Measurements from ENCODE around the gene NCF4.
A peak's percentile ranks its signal among the peaks of the same experiment; 100 is the strongest.

Gene NCF4

DNA sequence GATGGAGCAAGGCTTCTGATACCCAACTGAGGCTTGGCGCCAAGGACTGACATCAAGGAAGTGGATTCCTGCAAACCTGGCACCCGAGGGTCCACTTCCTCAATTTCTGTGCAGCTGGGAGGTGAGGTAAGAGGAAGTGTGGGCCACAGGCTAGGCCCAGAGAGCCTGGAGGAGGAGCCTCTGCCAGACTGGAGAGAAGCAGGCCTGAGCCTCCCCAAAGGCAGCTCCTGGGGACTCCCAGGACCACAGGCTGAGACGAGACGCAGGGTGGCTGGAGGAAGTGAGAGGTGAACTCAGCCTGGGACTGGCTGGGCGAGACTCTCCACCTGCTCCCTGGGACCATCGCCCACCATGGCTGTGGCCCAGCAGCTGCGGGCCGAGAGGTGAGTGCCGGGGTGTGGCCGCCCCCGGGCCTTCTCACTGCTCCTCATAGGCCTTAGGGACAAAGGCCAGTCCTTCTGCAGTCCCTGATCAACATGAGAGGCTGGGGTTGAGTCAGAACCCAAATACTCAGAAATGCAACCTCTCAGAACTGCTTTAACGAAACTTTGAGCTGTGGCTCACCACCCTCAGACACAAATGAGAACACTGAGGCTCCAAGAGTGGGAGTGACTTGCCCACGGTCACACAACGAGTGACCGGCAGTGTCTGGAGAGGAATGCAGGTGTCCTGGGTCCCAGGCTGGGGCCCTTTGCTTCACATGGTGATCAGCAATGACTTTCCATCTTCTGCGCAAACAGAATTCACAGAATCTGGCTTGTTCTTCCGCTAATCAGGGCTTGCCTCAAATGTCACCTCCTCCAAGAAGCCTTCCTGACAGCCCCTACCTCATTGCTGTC is at the start of gene NCF4:
NCF4 (plus strand) TSS at position 186 of the 839 bp plus-strand sequence; CDS start at position 352, 166 bp downstream.
- DNase-seq: no peak

DNA sequence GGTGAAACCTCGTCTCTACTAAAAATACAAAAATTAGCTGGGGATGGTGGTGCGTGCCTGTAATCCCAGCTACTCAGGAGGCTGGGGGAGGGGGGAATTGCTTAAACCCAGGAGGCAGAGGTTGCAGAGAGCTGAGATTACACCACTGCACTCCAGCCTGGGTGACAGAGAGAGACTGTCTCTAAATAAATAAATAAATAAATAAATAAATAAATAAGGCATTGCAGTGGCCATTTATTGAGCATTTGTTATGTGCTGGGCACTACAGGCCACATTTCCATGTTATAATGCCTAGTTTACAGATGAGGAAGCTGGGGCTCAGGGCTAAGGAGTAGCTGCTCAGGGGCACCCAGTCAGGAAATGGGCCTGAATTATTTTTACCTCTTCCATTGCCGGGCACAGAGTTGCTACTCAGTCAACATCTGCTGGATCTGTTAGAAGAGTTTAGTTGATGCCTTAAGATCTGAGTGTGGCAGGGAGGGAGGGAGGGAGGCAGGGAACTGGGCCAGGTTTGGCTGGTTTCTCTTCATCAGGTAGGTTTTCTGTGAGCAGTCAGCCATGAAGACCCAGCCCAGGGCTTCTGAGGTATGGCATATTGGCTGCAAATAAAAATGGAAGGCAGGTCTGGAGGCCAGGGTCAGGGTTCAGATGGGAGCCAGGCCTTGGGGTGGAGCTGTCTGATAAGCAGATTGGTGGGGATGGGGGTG is 49.6 kb upstream of the NCF4 start:
- no peak for DNase-seq

GRCh38 chr22:36814801-36815200 is 46.0 kb upstream of the NCF4 start:
- no peak for DNase-seq

DNA sequence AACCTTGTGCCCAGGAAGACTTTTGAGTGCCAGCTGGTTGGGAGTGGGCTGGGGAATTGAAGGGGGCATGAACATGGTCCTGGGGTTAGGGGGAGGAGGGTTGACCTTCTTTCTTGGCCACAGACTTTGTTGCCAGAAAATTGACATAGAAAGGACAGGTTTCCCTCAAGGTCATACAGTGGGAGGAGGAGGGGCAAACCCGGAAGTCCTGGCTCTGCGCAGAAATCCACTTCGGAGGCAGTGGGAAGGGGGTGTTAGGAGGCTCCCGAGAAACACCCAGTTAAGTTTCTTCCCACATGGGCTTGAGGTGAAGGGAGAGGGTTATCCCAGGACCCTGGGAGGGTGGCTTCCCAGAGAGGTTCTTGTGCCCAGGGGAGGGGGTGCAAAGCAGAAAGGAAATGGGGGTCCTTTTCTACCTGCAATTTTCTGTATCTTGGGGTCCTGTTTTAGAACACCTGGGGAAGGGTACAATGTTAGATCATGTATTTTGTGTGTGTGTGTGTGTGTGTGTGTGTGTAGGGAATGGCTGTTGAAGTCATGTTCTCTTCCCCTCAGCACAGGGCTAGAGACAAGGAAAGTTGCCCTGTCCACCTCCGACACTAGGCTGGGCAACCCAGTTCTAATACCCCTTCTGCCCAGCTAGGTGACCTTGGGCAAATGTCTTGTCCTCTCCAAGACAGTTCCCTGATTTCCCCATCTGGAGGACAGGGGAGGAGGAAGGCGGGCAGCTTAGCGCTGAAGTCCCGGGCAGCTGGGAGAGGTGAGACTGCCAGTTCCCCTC is 45.1 kb upstream of the NCF4 start:
- DNase-seq: no peak

DNA sequence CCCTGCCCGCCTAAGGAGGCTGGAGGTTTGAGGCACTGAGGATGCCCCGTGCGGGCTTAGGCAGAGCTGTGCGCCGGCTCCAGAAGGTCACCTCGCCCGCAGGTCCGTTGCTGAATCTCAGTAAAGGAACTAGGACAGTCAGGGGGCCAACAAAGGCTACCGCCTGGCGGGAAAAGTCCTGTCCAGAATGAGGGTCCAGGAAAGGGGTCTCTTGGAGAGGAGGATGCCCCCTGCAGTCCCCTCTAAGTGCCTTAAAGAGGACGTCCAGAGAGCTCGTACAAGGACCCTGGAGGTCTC is 44.5 kb upstream of the NCF4 start:
- no peak for DNase-seq

DNA sequence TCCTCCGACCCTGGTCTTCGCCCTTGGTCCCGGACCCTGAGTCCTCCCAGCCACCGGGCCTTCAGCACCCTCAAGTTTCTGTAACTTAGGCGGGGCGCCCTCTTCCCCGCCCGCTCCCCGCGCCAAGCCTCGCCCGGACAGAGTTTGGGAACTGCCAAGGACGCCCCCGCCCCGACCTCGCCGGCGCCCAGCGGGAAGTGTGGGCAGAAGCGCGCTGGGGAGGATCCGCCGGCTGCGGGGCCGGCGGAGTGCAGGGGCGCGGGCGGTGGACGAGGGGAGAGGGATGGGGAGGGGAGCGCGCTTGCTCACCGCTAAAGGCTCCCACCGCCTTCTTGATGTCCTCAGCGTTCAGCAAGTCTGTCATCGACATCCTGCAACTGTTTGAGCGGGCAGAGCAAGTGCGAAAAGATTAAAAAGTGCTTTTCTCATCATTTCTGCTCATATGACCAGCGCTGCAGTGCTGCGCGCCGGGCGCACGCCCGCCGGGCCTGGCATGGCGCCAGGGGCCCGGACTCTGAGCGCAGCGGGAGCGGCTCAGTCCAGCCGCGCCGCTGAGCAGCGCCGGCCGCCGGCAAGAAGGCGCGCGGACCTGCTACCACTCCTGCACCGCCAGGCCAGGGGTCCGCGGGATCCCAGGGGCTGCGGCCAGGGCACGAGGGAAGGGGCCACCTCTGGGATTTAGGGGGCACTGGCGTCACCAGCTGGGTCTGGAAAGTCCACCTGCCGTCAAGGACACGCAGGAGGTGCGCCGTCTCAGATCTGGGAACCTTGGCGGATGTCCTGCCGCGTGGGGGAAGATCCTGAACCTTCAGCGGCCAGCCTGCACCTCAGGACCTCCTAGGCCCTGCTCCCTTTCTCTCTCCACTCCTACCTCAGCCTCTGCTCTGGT is 43.9 kb upstream of the NCF4 start, which contains the start of gene PVALB:
PVALB (minus strand) TSS at position 400 of the 889 bp plus-strand sequence; CDS start at position 370, 30 bp downstream.
- DNase-seq: peak; percentile 40

- no peak for DNase-seq
Measured at GRCh38 chr22:36817525-36817848, 43.3 kb upstream of the NCF4 start.

DNA sequence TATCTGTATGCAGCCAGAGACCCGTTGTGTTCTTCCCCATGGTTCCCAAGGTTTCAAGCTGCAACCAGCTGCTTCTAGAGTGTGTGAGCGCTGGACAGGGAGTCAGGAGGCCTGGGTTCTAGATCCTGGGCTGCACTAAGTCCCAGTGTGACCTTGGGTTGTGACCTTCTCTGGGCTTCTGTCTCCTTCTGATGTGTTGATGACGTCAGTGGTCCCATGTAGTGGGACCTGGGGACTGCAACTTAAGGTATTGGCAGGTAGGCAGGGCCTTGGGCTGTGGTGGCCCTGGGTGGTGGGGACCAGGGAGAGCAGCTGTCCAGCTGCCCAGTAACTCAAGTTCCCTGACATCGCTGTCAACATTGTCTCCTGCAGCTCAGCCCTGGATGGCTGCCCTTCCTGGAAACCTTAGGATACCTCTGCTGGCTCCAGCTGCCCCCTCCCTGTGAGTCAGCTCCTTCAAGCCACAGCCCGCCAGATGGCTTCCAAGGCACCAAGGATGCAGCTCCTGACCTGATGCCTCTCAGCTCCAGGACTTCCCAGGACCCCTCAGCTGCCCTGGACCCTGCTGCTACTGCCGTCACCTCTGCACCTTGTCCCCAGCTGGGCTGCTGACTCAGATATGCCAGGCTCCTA is 42.7 kb upstream of the NCF4 start:
- DNase-seq: no peak

- DNase-seq: no peak
Measured at GRCh38 chr22:36819112-36819511, 41.7 kb upstream of the NCF4 start.

- DNase-seq: no peak
Measured at GRCh38 chr22:36822581-36822980, 38.2 kb upstream of the NCF4 start.

GRCh38 chr22:36823186-36823839 is 37.5 kb upstream of the NCF4 start:
- DNase-seq: no peak

DNA sequence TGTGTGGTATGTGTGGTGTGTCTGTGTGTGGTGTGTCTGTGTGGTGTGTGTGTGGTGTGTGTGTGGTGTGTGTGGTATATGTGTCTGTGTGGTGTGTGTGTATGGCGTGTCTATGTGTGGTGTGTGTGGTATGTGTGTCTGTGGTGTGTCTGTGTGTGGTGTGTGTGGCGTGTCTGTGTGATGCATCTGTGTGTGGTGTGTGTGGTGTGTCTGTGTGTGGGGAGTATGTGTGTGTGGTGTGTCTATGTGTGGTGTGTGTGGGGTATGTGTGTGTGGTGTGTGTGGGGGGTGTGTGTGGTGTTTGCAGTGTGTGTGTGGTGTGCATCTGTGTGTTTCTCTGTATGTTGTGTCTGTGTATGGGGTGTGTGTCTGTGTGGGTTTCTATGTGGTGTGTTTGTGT is 36.2 kb upstream of the NCF4 start:
- no peak for DNase-seq

- DNase-seq: no peak
Measured at GRCh38 chr22:36826262-36826661, 34.5 kb upstream of the NCF4 start.

DNA sequence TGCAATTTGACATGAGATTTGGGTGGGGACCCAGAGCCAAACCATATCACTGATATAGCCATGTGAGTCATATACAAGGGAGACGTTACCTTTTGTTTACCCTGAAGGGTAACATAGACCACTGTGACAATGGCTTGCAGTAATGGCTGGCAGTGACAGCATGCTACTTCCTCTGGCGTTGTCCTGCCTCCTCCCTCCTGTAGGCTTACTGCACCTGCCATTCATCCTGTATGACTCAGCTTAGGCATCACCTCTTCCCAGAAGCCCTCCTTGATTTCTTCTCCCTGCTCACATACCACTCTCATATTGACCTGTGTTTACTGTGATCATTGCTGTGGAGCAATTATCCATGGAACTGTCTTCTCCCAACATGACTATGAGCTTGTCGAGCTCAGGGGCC is 32.0 kb upstream of the NCF4 start:
- no peak for DNase-seq

- DNase-seq: no peak
Measured at GRCh38 chr22:36829370-36830002, 31.3 kb upstream of the NCF4 start.

DNA sequence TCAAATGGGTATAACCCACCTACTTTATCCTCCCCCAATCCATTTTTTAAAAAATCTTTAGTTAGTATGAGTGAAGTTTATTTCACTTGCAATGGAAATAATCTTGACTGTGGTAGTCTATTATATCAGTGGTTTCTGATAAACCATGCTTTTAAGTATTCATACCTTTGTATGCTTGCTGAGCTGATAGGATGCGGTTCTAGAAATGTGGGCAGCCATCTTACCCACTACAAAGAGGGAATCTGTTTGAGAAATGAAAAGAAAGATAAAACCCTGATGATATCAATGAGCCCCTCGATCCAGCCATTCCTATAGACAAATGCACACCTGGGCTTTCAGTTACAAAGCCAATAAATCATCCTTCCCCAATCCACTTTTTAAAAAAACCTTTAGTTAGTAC is 30.2 kb upstream of the NCF4 start:
- no peak for DNase-seq

- no peak for DNase-seq
Measured at GRCh38 chr22:36831206-36831605, 29.6 kb upstream of the NCF4 start.

GRCh38 chr22:36831717-36832116 is 29.1 kb upstream of the NCF4 start:
- DNase-seq: no peak

GRCh38 chr22:36833073-36833472 is 27.7 kb upstream of the NCF4 start:
- no peak for DNase-seq

GRCh38 chr22:36835903-36836302 is 24.9 kb upstream of the NCF4 start:
- no peak for DNase-seq
